T-helper 17 cell (primary cell): ENCODE measurements around the gene PLCB1. TPM values are rescaled to one million over a fixed set of nuclear protein-coding genes. Genes with fewer than 3 reads are reported as not detected.

Experiments used
- ATAC-seq: fragments of 150-1000 bp; cut with Tn5 transposase; 2 replicates; pipeline ENCODE4 v1.10.0; 2021; ENCODE audit warnings: mild to moderate bottlenecking, moderate library complexity
- DNase-seq, 3 donors: peaks; one replicate each; pipeline versions ENCODE4 v3.0.0 to v3.0.0-alpha.2; 2020 to 2021
- H3K9me3 ChIP-seq: one replicate; pipeline ENCODE4 v1.7.0; 2013; ENCODE audit warnings: low read length, mild to moderate bottlenecking; ENCODE audit not compliant: control insufficient read depth, poor library complexity, severe bottlenecking
- H3K27ac Mint-ChIP-seq: one replicate; pipeline ENCODE4 v1.8.0; 2022; ENCODE audit warnings: mild to moderate bottlenecking, moderate library complexity, mixed read lengths
- H3K27me3 Mint-ChIP-seq: one replicate; pipeline ENCODE4 v1.8.0; 2022; ENCODE audit warnings: mixed read lengths
- H3K36me3 Mint-ChIP-seq: one replicate; pipeline ENCODE4 v1.8.0; 2022; ENCODE audit warnings: low read depth, mixed read lengths
- H3K4me1 Mint-ChIP-seq: one replicate; pipeline ENCODE4 v1.8.0; 2022; ENCODE audit warnings: mild to moderate bottlenecking, mixed read lengths
- H3K4me3 Mint-ChIP-seq: one replicate; pipeline ENCODE4 v1.8.0; 2022; ENCODE audit warnings: mild to moderate bottlenecking, moderate library complexity, mixed read lengths
- total RNA-seq, 4 donors: library from RNA in 2 of 4; stranded (reverse) in 2 of 4; gene quantifications; one replicate each; pipeline ENCODE4 v1.2.3 and lab custom pipeline; 2022 to 2026

The PLCB1 gene
- total RNA-seq, 2 donors from 2014 or later: 19.1 to 23.1 TPM

DNA sequence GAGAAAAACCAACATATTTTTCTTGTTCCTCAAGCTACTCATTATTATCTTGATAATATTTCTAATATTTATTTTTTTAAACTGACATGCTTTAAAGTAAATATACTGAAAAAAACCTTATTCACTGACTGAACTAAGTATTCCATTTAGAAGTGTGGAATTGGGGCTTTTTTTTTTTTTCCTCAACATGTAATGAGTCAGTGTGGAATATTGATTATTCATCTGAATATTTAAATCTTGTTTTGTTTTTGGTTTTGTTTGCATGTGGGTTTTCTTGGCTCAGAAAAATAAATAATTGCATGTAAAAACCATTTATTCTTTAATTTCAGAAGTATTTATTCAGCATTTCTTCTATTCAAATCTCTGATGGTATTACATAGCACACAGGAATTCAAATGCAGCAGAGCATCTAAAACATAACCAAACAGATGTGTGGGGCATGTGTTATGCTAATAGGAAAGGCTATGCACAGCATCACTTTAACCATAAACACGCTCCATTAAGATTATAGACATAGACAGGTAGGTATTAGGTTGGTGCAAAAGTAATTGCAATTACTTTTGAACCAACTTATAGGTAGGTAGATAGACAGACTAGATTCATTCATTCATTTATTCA is 166.5 kb downstream of the PLCB1 start:
- no peaks in the 10 kb centered on the region for H3K9me3 ChIP-seq
- Mint-ChIP-seq H3K4me1 (peaks cover 5% of the 10 kb centered on the region), H3K4me3 (no peak overlapping the region), H3K36me3 (no peaks in the 10 kb centered on the region), H3K27me3 (no peaks in the 10 kb centered on the region), H3K27ac (no peak overlapping the region)
- ATAC-seq: no peak
- DNase-seq: no peak

DNA sequence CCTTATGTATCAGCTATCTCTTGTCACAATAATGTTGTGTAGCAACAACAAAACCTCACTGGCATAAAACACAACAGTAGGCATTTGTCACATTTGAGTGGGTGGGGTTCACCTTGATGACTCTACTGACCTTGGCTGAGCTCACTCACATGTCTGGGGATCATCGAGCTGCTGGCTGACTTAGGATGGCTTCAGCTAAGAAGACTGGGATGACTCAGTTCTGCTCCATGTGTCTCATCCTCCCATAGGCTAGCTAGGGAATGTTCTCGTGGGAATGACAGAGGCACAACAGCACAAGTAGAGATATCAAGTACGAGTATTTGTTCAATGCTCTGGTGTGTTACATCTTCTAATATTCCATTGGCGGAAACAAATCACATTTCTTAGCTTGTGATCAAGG is 167.9 kb downstream of the PLCB1 start:
- Mint-ChIP-seq H3K4me3 (no peak overlapping the region), H3K36me3 (no peaks in the 10 kb centered on the region), H3K4me1 (no peaks in the 10 kb centered on the region), H3K27me3 (no peaks in the 10 kb centered on the region), H3K27ac (no peak overlapping the region)
- DNase-seq: no peak
- ATAC-seq: no peak
- H3K9me3 ChIP-seq: no peaks in the 10 kb centered on the region

DNA sequence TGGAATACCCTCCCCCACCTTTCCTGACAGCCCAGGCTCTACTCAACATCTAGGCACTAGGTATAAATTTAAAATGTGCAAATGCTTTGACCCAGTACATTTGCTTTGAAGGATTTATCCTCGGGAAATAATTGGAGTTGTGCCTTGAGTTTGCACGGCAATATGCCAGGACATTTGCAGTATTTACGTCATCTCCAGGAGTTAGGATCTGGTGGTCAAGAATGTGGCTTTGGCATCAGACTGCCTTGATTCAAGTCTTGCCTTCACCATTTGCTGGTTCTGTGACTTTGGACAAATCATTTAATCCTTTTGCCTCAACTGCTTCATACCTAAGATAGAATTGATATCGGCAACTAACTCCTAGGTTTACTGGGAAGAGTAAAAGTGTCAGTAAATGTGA is 169.6 kb downstream of the PLCB1 start:
- Mint-ChIP-seq H3K4me3 (no peak overlapping the region), H3K27me3 (no peaks in the 10 kb centered on the region), H3K36me3 (no peaks in the 10 kb centered on the region), H3K4me1 (peaks cover 3% of the 10 kb centered on the region), H3K27ac (no peak overlapping the region)
- DNase-seq (no peak), ATAC-seq (no peak)
- H3K9me3 ChIP-seq: no peaks in the 10 kb centered on the region

DNA sequence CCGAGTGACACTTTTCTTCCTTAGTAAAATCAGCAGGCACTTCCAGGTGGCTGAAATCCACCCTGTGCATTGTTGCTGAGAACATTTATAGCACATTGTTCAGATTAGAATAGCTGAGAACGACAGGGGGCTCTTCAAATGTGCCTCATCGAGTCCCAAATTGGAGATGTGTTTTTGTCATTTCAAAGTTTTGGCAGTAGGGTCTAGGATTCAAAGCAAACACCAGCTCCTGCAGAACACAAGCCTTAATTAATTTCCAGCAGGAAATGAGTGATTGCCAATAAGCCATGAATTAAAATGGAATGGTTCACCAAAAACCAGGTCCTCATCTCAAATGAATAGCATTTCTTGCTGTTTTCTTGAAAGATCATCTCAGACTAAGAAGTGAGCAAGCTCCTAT is 171.6 kb downstream of the PLCB1 start:
- no peak overlapping the region for H3K27ac Mint-ChIP-seq
- ATAC-seq: no peak
- no peaks in the 10 kb centered on the region for H3K27me3 Mint-ChIP-seq
- DNase-seq: no peak
- no peak overlapping the region for H3K4me3 Mint-ChIP-seq
- H3K36me3 Mint-ChIP-seq: no peaks in the 10 kb centered on the region
- H3K9me3 ChIP-seq: no peaks in the 10 kb centered on the region
- H3K4me1 Mint-ChIP-seq: peaks cover 3% of the 10 kb centered on the region

DNA sequence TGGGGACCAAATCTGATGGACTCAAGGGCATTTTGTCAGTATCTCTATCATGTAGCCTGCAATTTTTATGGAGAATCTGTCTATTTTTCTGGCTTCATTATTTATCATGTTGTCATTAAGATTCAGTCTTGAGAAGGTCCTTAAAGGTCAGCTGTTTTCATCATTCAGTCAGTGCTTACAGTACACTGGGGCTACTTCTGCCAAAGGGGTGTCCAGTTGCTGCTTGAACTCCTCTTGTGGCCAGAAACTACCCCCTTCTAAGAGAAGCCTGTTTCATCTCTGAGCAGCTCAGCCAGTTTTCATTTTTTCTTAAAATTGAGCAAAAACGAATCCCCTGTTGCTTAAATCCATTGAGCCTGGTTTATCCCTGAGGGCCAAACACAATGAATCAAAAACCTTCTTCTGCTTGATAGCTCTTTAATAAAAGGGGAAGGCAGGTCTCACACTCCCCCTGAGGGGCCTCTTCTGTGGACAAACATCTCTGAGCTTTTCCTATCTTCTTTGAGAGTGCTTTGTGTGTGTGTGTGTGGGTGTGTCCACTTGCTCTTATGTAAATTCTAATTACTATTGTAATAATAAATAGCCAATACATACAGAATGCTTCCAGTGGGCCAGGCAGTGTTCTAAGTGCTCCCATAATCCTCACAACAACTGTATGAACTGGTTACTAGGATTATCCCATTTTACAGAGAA is 172.2 kb downstream of the PLCB1 start:
- Mint-ChIP-seq H3K4me1 (peaks cover 3% of the 10 kb centered on the region), H3K27ac (no peak overlapping the region), H3K36me3 (no peaks in the 10 kb centered on the region), H3K27me3 (no peaks in the 10 kb centered on the region), H3K4me3 (no peak overlapping the region)
- ATAC-seq: no peak
- DNase-seq: no peak
- H3K9me3 ChIP-seq: no peaks in the 10 kb centered on the region

DNA sequence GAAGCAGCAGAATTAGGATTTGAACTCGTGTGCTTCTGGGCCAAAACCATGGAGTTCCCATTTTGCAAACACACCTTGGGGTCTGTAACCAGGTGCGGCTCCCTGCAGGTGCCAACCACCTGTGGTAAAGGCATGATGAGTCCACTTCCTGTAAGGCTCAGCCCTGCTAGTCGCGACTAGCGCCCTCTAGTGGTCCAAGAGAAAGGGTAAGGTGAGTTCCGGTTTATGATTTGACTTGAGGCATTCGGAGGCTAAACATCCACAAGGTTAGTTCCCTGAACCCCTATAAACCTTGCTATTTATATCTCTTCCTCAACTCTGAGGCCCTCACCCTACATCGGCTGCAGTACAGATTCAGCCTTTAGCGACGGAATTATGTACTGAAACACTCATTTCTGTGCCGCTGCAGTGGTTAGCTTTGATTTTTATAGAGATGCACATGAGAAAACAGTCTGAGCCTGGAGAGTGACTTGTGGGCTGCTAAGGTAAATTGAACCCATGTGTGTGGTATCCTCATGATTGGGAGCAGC is 173.4 kb downstream of the PLCB1 start:
- no peak overlapping the region for H3K27ac Mint-ChIP-seq
- H3K27me3 Mint-ChIP-seq: no peaks in the 10 kb centered on the region
- ATAC-seq: peak; percentile 100
- no peaks in the 10 kb centered on the region for H3K9me3 ChIP-seq
- H3K4me3 Mint-ChIP-seq: no peak overlapping the region
- H3K4me1 Mint-ChIP-seq: peaks cover 3% of the 10 kb centered on the region
- no peaks in the 10 kb centered on the region for H3K36me3 Mint-ChIP-seq
- DNase-seq: peak; percentile 38 to 62 (median 51)

DNA sequence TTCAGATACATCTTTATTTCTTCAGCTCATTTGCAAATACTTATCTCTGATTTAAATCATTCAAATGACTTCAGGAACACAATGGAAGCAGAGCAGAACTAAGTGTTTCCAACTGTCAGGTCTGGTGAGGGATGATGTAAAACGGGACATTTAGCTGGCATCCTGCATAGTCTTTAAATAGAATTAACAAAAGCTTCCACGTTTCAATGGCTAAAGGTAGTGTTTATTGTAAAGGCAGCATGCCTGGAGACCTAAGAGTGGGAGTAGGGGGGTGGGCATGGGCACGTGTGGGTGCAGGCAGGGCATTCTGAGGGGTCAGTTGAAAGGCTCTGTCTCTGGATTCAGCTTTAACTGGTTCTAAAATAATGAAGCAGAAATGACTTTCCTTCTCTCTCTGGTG is 174.9 kb downstream of the PLCB1 start:
- Mint-ChIP-seq H3K27ac (no peak overlapping the region), H3K4me1 (peaks cover 3% of the 10 kb centered on the region), H3K4me3 (no peak overlapping the region), H3K27me3 (no peaks in the 10 kb centered on the region), H3K36me3 (no peaks in the 10 kb centered on the region)
- ATAC-seq (no peak), DNase-seq (no peak)
- no peaks in the 10 kb centered on the region for H3K9me3 ChIP-seq

DNA sequence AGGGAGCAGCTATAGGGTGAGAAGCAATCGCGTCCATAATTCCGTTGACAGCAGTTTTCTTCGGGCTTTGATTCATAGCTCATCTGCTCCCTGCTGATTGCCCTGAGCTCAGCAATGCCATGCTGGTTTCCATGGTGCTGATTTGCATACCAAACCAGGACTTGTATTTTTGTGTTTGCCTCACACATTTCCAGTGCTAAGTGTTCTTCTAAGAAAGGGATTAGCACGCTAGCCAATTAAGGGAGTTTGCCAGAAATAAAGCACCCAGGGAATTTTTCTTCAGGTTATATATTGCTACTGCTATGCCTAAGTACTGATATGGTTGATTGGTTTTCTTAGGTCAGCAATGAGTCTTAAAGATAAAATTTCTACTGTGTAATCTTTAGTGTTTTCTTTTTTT is 177.6 kb downstream of the PLCB1 start:
- no peak overlapping the region for H3K4me3 Mint-ChIP-seq
- H3K27me3 Mint-ChIP-seq: no peaks in the 10 kb centered on the region
- no peak for ATAC-seq
- H3K27ac Mint-ChIP-seq: no peak overlapping the region
- H3K9me3 ChIP-seq: no peaks in the 10 kb centered on the region
- no peak for DNase-seq
- H3K36me3 Mint-ChIP-seq: no peaks in the 10 kb centered on the region
- H3K4me1 Mint-ChIP-seq: peaks cover 3% of the 10 kb centered on the region

DNA sequence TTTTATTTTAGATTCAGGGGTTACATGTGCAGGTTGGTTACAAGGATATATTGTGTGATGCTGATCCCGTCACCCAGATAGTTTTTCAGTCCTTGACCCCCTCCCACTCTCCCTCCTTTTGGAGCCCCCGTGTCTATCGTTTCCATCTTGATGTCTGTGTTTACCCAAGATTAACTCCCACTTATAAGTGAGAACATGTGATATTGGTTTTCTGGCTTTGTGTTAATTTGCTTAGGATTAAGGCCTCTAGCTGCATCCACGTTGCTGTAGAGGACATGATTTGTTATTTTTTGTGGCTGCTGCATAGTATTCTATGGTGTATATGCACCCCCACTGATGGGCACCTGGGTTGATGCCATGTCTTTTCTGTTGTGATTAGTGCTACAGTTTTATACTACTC is 178.6 kb downstream of the PLCB1 start:
- DNase-seq (no peak), ATAC-seq (no peak)
- peaks cover 2% of the 10 kb centered on the region for H3K4me1 Mint-ChIP-seq
- no peak overlapping the region for H3K4me3 Mint-ChIP-seq
- no peak overlapping the region for H3K27ac Mint-ChIP-seq
- H3K9me3 ChIP-seq: no peaks in the 10 kb centered on the region
- no peaks in the 10 kb centered on the region for H3K36me3 Mint-ChIP-seq
- no peaks in the 10 kb centered on the region for H3K27me3 Mint-ChIP-seq

DNA sequence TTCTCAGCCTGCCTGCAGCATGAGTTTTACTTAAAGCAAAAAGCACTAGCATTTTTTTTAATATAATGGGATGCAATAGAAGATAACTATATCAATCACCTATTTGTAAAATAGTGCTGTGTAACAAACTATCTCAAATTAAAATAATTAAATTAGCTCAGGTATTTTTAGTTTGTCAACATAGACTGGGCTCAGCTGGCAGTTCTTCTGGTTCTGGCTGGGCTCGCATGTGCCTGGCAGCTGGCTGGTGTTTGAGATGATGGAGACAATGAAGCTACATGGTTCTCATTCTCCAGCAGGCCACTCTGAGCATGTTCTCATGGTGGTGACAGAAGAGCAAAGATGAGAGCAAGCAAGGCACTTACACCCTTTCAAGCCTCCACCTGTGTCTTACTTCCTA is 181.0 kb downstream of the PLCB1 start:
- no peak for ATAC-seq
- H3K27me3 Mint-ChIP-seq: no peaks in the 10 kb centered on the region
- H3K4me1 Mint-ChIP-seq: no peaks in the 10 kb centered on the region
- no peak overlapping the region for H3K27ac Mint-ChIP-seq
- no peak overlapping the region for H3K4me3 Mint-ChIP-seq
- H3K9me3 ChIP-seq: no peaks in the 10 kb centered on the region
- H3K36me3 Mint-ChIP-seq: no peaks in the 10 kb centered on the region
- no peak for DNase-seq

DNA sequence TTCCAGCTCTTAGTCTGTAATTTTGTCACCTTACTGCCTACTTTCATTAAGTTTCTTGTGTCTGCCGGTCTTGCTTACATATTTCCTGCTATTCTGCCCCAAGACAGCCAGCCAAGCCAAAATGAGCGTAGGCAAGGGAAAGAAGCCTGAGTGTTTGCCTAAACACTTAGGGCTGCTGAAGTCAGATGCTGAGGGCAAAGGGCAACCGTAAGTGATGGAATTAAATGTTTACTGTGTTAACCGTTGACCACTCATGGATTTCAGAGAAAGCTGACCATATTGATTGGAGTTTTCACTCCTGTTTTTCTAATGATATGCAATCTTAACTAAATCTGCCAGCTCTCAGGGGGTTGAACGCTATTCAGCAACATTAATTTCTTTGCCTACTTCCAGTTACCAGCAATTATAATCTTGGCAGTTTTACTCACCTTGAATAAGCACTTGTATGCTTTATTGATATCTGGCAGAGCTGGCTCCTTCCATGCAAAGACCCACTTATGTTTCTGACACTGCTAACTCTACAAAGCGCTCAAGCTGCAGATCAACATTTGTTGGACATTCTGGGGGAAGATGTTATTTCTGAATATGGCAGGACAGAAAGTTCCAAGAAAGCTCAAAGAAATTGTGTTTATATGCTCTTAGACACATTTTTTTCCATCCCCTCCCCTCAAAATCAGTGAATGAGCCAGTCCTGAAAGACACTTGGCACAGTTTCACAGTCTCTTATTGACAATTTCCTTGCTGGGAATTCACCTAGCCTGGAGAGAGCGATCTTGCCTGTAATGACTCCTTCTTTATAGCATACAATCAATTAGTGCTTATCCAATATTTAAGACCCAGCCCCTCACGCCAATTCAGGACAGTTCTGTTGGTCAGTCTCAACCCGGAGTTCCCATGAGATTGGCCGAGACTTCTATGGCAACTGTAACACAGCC is 183.8 kb downstream of the PLCB1 start:
- no peak for ATAC-seq
- H3K36me3 Mint-ChIP-seq: peaks cover 2% of the 10 kb centered on the region
- H3K27ac Mint-ChIP-seq: no peak overlapping the region
- no peak overlapping the region for H3K4me3 Mint-ChIP-seq
- no peaks in the 10 kb centered on the region for H3K9me3 ChIP-seq
- no peak for DNase-seq
- H3K27me3 Mint-ChIP-seq: no peaks in the 10 kb centered on the region
- peaks cover 4% of the 10 kb centered on the region for H3K4me1 Mint-ChIP-seq

DNA sequence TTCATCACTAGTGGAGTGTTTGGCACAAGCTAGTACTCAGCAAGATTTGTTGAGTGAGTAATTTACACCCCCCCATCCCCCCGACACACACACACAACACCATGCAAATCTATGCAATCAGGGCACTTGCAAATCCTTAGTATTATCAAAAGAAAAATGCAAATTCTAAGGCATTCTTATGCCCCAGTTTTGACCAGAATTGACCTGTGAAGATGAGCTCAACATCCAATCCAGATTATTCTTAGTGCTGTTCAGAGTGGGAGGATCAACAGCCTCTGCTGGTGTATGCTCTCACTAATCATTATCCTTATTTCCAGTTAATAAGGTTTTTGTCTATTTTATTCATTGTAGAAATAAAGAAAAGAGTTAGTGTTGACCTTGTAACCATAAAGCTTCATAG is 185.4 kb downstream of the PLCB1 start:
- no peak overlapping the region for H3K4me3 Mint-ChIP-seq
- H3K4me1 Mint-ChIP-seq: peaks cover 6% of the 10 kb centered on the region
- no peaks in the 10 kb centered on the region for H3K9me3 ChIP-seq
- no peaks in the 10 kb centered on the region for H3K27me3 Mint-ChIP-seq
- no peak for ATAC-seq
- peaks cover 2% of the 10 kb centered on the region for H3K36me3 Mint-ChIP-seq
- DNase-seq: no peak
- H3K27ac Mint-ChIP-seq: no peak overlapping the region

DNA sequence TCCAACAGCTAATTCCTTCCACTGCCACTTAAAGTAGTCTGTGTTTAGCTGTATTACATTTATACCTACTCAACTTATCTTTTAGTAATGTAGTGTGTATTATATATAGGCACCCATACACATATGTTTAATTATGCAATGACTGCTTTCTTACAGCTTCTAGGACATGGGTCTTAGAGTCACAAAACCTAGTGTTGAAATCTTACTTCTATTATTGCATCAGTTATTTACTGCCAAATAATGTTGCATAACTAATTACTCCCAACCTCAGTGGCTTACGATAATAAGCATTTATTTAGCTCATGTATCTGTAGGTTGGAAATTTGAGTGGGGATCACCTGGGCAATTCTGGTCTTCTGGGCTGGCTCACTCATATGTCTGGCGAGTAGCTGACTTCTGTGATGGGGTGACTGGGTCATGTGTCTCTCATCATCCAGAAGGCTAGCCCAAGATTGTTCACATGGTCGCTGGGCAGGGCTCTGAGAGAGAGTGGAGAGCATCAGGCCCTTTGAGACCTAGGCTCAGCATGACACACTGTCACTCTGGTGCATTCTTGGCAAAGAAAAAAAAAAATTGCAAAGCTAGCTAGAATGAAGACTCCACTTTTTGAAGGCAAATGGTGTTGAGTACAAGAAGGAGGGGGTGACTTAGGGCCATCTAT is 187.0 kb downstream of the PLCB1 start:
- Mint-ChIP-seq H3K4me1 (peaks cover 6% of the 10 kb centered on the region), H3K36me3 (peaks cover 2% of the 10 kb centered on the region), H3K27ac (no peak overlapping the region), H3K4me3 (no peak overlapping the region), H3K27me3 (no peaks in the 10 kb centered on the region)
- no peaks in the 10 kb centered on the region for H3K9me3 ChIP-seq
- DNase-seq: no peak
- ATAC-seq: no peak
